ENCODE results near the gene ZNF746. TPM values are rescaled to one million over a fixed set of nuclear protein-coding genes. Genes with fewer than 3 reads are reported as not detected.

Gene ZNF746
- polyA plus RNA-seq, 1 donor (not counting 4 experiments of a cell fraction or from before 2014, with no cell fraction given), result 7.0 TPM

DNA sequence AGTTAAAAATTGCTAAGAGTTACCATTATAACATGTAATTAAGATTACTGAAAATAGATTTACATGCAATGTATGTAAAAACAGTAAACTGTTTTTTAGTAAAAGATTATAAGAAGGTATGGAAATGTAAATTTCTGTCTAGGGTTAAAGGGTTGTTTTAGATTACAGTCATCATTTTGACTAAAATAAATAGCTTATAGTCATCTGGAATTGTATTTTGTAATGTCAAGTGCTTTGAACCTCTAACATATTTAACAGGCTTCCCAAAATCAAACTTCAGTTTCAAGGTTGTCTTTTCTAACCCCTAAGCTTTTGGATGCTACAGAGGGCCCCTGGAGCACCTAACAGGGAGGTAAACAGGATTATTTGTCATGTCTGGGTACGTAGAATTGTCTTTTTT is 35.0 kb upstream of the ZNF746 start:
- dilution Hi-C loops (cut with MboI; ENCODE audit: extremely low pct_ligation_motif_present, low sequenced_read_pairs), result no loop called here
- Histone ChIP-seq H4K20me1 (ENCODE audit: control insufficient read depth, extremely low read depth, insufficient read depth, low read length) (no peaks in the 10 kb centered on the region), H3K9me3 (ENCODE audit: control insufficient read depth, low read depth, low read length) (peaks cover 9% of the 10 kb centered on the region), H3K79me2 (ENCODE audit: control insufficient read depth, insufficient read depth, low read length) (no peaks in the 10 kb centered on the region), H3K4me1 (ENCODE audit: control insufficient read depth, extremely low read depth, insufficient read depth, low read length) (no peaks in the 10 kb centered on the region), H3K4me3 (ENCODE audit: control insufficient read depth in 2 of 3, extremely low read depth in 1 of 3, insufficient read depth in 2 of 3, low read depth in 1 of 3, low read length in 3 of 3) (no peak overlapping the region), H3K36me3 (ENCODE audit: control insufficient read depth in 2 of 2, extremely low read depth in 1 of 2, insufficient read depth in 2 of 2, low read length in 2 of 2) (no peaks in the 10 kb centered on the region), H3K27me3 (ENCODE audit: control insufficient read depth, extremely low read depth, insufficient read depth, low read length) (no peaks in the 10 kb centered on the region), H2AFZ (ENCODE audit: control insufficient read depth, low read length) (no peak overlapping the region), H3K9me1 (ENCODE audit: control insufficient read depth, extremely low read depth, insufficient read depth, low read length) (no peaks in the 10 kb centered on the region), H3K27ac (ENCODE audit: control insufficient read depth, insufficient read depth, low read length) (no peak overlapping the region), H3K9ac (ENCODE audit: control insufficient read depth, extremely low read depth, insufficient read depth, low read length) (no peak overlapping the region), H3K4me2 (ENCODE audit: control insufficient read depth, extremely low read depth, insufficient read depth, low read depth, low read length) (no peak overlapping the region)
- no peak for FAIRE-seq
- TF ChIP-seq EZH2 (IDR thresholded peaks at IDR 0.05; ENCODE audit: low read length), result no peak
- TF ChIP-seq, protein P1, sequence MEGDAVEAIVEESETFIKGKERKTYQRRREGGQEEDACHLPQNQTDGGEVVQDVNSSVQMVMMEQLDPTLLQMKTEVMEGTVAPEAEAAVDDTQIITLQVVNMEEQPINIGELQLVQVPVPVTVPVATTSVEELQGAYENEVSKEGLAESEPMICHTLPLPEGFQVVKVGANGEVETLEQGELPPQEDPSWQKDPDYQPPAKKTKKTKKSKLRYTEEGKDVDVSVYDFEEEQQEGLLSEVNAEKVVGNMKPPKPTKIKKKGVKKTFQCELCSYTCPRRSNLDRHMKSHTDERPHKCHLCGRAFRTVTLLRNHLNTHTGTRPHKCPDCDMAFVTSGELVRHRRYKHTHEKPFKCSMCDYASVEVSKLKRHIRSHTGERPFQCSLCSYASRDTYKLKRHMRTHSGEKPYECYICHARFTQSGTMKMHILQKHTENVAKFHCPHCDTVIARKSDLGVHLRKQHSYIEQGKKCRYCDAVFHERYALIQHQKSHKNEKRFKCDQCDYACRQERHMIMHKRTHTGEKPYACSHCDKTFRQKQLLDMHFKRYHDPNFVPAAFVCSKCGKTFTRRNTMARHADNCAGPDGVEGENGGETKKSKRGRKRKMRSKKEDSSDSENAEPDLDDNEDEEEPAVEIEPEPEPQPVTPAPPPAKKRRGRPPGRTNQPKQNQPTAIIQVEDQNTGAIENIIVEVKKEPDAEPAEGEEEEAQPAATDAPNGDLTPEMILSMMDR (optimal IDR thresholded peaks at IDR 0.05 in 1 of 3, IDR thresholded peaks at IDR 0.05 in 1 of 3, conservative IDR thresholded peaks at IDR 0.05 in 1 of 3; ENCODE audit: extremely low read depth in 1 of 3, insufficient read depth in 2 of 3, low read length in 3 of 3), result no peak
- no peak for DNase-seq (ENCODE audit: low read depth, low spot score)

- Histone ChIP-seq H2AFZ (ENCODE audit: control insufficient read depth, low read length) (no peak overlapping the region), H3K4me2 (ENCODE audit: control insufficient read depth, extremely low read depth, insufficient read depth, low read depth, low read length) (no peak overlapping the region), H3K4me3 (ENCODE audit: control insufficient read depth in 2 of 3, extremely low read depth in 1 of 3, insufficient read depth in 2 of 3, low read depth in 1 of 3, low read length in 3 of 3) (no peak overlapping the region), H3K36me3 (ENCODE audit: control insufficient read depth in 2 of 2, extremely low read depth in 1 of 2, insufficient read depth in 2 of 2, low read length in 2 of 2) (no peaks in the 10 kb centered on the region), H4K20me1 (ENCODE audit: control insufficient read depth, extremely low read depth, insufficient read depth, low read length) (no peaks in the 10 kb centered on the region), H3K27me3 (ENCODE audit: control insufficient read depth, extremely low read depth, insufficient read depth, low read length) (no peaks in the 10 kb centered on the region), H3K9me1 (ENCODE audit: control insufficient read depth, extremely low read depth, insufficient read depth, low read length) (no peaks in the 10 kb centered on the region), H3K27ac (ENCODE audit: control insufficient read depth, insufficient read depth, low read length) (no peak overlapping the region), H3K4me1 (ENCODE audit: control insufficient read depth, extremely low read depth, insufficient read depth, low read length) (peaks cover 1% of the 10 kb centered on the region), H3K9ac (ENCODE audit: control insufficient read depth, extremely low read depth, insufficient read depth, low read length) (no peak overlapping the region), H3K9me3 (ENCODE audit: control insufficient read depth, low read depth, low read length) (peaks cover 10% of the 10 kb centered on the region), H3K79me2 (ENCODE audit: control insufficient read depth, insufficient read depth, low read length) (no peaks in the 10 kb centered on the region)
- FAIRE-seq (no peak), DNase-seq (ENCODE audit: low read depth, low spot score) (no peak)
- dilution Hi-C loops (cut with MboI; ENCODE audit: extremely low pct_ligation_motif_present, low sequenced_read_pairs), result no loop called here
- TF ChIP-seq, protein P1 (optimal IDR thresholded peaks at IDR 0.05 in 1 of 3, IDR thresholded peaks at IDR 0.05 in 1 of 3, conservative IDR thresholded peaks at IDR 0.05 in 1 of 3; ENCODE audit: extremely low read depth in 1 of 3, insufficient read depth in 2 of 3, low read length in 3 of 3), result no peak
- TF ChIP-seq EZH2 (IDR thresholded peaks at IDR 0.05; ENCODE audit: low read length), result no peak
Measured at GRCh38 chr7:149529136-149529718, 31.6 kb upstream of the ZNF746 start.

Measured in keratinocyte (primary cell).